ENCODE results near the gene TRIM2.

GRCh38 chr4:153257151-153257620, 52.9 kb downstream of the TRIM2 start:
- TF ChIP-seq CTCF (conservative IDR thresholded peaks at IDR 0.05; ENCODE audit: low read depth in 2 of 2) (no peak), POLR2AphosphoS5 (IDR thresholded peaks at IDR 0.05; ENCODE audit: low read depth) (0 out of 2 replicates have a peak, but pooled peaks have one; percentile 12), EZH2phosphoT487 (IDR thresholded peaks at IDR 0.05; ENCODE audit: unreplicated experiment) (no peak), ZNF331 (CRISPR knock-in tag; IDR thresholded peaks at IDR 0.05; ENCODE audit: low read depth) (no peak), EZH2 (IDR thresholded peaks at IDR 0.05; ENCODE audit: low read depth, unreplicated experiment) (no peak)
